ENCODE measurements around the gene PLSCR2. TPM values are rescaled to one million over a fixed set of nuclear protein-coding genes. Genes with fewer than 3 reads are reported as not detected.

PLSCR2 gene
- total RNA-seq (under 1 TPM in 1 of 2 donors, not detected in 1; 0.25 TPM), polyA plus RNA-seq (not detected)

GRCh38 chr3:146469150-146470017 lies at the start of gene PLSCR2:
Gene PLSCR2 (minus strand): TSS chr3:146469561. CDS start chr3:146459904, 9,657 bp downstream.
- peaks cover 0 to 5% (median 2%) of the 10 kb centered on the region in 4 donors for H3K4me1 ChIP-seq (ENCODE audit: control insufficient read depth in 4 of 4, insufficient read depth in 4 of 4, low read length in 3 of 4)
- peak within 1 kb of the TSS; percentile 68 to 79 (median 73) for H3K4me3 ChIP-seq (ENCODE audit: low read depth in 1 of 3, low read length in 3 of 3)
- H3K36me3 ChIP-seq (ENCODE audit: control insufficient read depth in 4 of 4, insufficient read depth in 3 of 4, low read depth in 1 of 4, low read length in 3 of 4) = no peaks in the 10 kb centered on the region
- no peaks in the 10 kb centered on the region for H3K27me3 ChIP-seq (ENCODE audit: control insufficient read depth in 4 of 4, insufficient read depth in 4 of 4, low read length in 3 of 4)
- WGBS = 12% methylated on average over 51 of the region's 51 CpGs
- DNase-seq (ENCODE audit: low spot score) = peak; percentile 57
- no peaks in the 10 kb centered on the region for H3K9me3 ChIP-seq (ENCODE audit: control insufficient read depth in 4 of 4, low read length in 3 of 4)
- H3K27ac ChIP-seq (ENCODE audit: low read depth in 1 of 2, low read length in 2 of 2) = peak within 1 kb of the TSS; percentile 39 to 60
- H3K9ac ChIP-seq (ENCODE audit: low read depth in 1 of 2, low read length in 2 of 2) = peak within 1 kb of the TSS in 1 of 2 donors; percentile 60
- TF ChIP-seq JUND (IDR thresholded peaks at IDR 0.05) (no peak), CTCF (IDR thresholded peaks at IDR 0.05; ENCODE audit: low read depth, low read length, missing input control) (no peak), HNF4G (IDR thresholded peaks at IDR 0.05) (no peak)

GRCh38 chr3:146517684-146518435 lies 48.5 kb upstream of the PLSCR2 start:
- DNase-seq (ENCODE audit: low spot score) = no peak
- no peak overlapping the region for H3K4me3 ChIP-seq (ENCODE audit: low read depth in 1 of 3, low read length in 3 of 3)
- no peaks in the 10 kb centered on the region for H3K9me3 ChIP-seq (ENCODE audit: control insufficient read depth in 4 of 4, low read length in 3 of 4)
- 66% methylated on average over 4 of the region's 4 CpGs for WGBS
- H3K9ac ChIP-seq (ENCODE audit: low read depth in 1 of 2, low read length in 2 of 2) = no peak overlapping the region
- H3K27ac ChIP-seq (ENCODE audit: low read depth in 1 of 2, low read length in 2 of 2) = peak overlapping the region in 1 of 2 donors; percentile 41
- peaks cover 2 to 25% (median 12%) of the 10 kb centered on the region in 4 donors for H3K36me3 ChIP-seq (ENCODE audit: control insufficient read depth in 4 of 4, insufficient read depth in 3 of 4, low read depth in 1 of 4, low read length in 3 of 4)
- H3K27me3 ChIP-seq (ENCODE audit: control insufficient read depth in 4 of 4, insufficient read depth in 4 of 4, low read length in 3 of 4) = no peaks in the 10 kb centered on the region
- TF ChIP-seq SP1 (IDR thresholded peaks at IDR 0.05) (peak; percentile 7), TAF1 (conservative IDR thresholded peaks at IDR 0.05) (no peak)
- H3K4me1 ChIP-seq (ENCODE audit: control insufficient read depth in 4 of 4, insufficient read depth in 4 of 4, low read length in 3 of 4) = peaks cover 2 to 29% (median 13%) of the 10 kb centered on the region in 4 donors

GRCh38 chr3:146513386-146514051 lies 44.2 kb upstream of the PLSCR2 start:
- Histone ChIP-seq H3K9ac (ENCODE audit: low read depth in 1 of 2, low read length in 2 of 2) (no peak overlapping the region), H3K36me3 (ENCODE audit: control insufficient read depth in 4 of 4, insufficient read depth in 3 of 4, low read depth in 1 of 4, low read length in 3 of 4) (peaks cover 0 to 21% (median 5%) of the 10 kb centered on the region in 4 donors), H3K27me3 (ENCODE audit: control insufficient read depth in 4 of 4, insufficient read depth in 4 of 4, low read length in 3 of 4) (no peaks in the 10 kb centered on the region), H3K4me1 (ENCODE audit: control insufficient read depth in 4 of 4, insufficient read depth in 4 of 4, low read length in 3 of 4) (peaks cover 6 to 47% (median 23%) of the 10 kb centered on the region in 4 donors), H3K9me3 (ENCODE audit: control insufficient read depth in 4 of 4, low read length in 3 of 4) (no peaks in the 10 kb centered on the region), H3K27ac (ENCODE audit: low read depth in 1 of 2, low read length in 2 of 2) (peak overlapping the region; percentile 22 to 47), H3K4me3 (ENCODE audit: low read depth in 1 of 3, low read length in 3 of 3) (no peak overlapping the region)
- DNase-seq (ENCODE audit: low spot score) = no peak
- WGBS = 81% methylated on average over 2 of the region's 2 CpGs
- no peak for TF ChIP-seq MAX (IDR thresholded peaks at IDR 0.05)
- no peak for TF ChIP-seq TAF1 (conservative IDR thresholded peaks at IDR 0.05)
- no peak for TF ChIP-seq HNF4G (IDR thresholded peaks at IDR 0.05)
- TF ChIP-seq SP1 (IDR thresholded peaks at IDR 0.05) = no peak
- no peak for TF ChIP-seq ATF3 (IDR thresholded peaks at IDR 0.05)
- no peak for TF ChIP-seq RXRA (IDR thresholded peaks at IDR 0.05)
- no peak for TF ChIP-seq CTCF (IDR thresholded peaks at IDR 0.05; ENCODE audit: low read depth, low read length, missing input control)
- no peak for TF ChIP-seq ZBTB33 (IDR thresholded peaks at IDR 0.05)
- no peak for TF ChIP-seq FOXA2 (IDR thresholded peaks at IDR 0.05)
- no peak for TF ChIP-seq GABPA (IDR thresholded peaks at IDR 0.05 in 1 of 2, conservative IDR thresholded peaks at IDR 0.05 in 1 of 2)
- TF ChIP-seq RAD21 (IDR thresholded peaks at IDR 0.05) = no peak
- no peak for TF ChIP-seq JUND (IDR thresholded peaks at IDR 0.05)
- no peak for TF ChIP-seq HNF4A (conservative IDR thresholded peaks at IDR 0.05)

All from liver (tissue), 9 donors.